ENCODE measurements around the gene LHX8. TPM values are rescaled to one million over a fixed set of nuclear protein-coding genes. Genes with fewer than 3 reads are reported as not detected.

LHX8 gene
- polyA plus RNA-seq, 1 experiment: 0.06 TPM

GRCh38 chr1:75130865-75131564 is 3.2 kb upstream of the LHX8 start:
- peaks cover 66% of the 10 kb centered on the region for H3K27me3 ChIP-seq (ENCODE audit: control insufficient read depth, insufficient read depth, low read length)
- no peaks in the 10 kb centered on the region for H3K36me3 ChIP-seq (ENCODE audit: control insufficient read depth, insufficient read depth, low read length)
- no peak overlapping the region for H3K4me3 ChIP-seq (ENCODE audit: low read depth, low read length)
- POLR2A ChIA-PET: no interaction called here
- TF ChIP-seq, protein P1, sequence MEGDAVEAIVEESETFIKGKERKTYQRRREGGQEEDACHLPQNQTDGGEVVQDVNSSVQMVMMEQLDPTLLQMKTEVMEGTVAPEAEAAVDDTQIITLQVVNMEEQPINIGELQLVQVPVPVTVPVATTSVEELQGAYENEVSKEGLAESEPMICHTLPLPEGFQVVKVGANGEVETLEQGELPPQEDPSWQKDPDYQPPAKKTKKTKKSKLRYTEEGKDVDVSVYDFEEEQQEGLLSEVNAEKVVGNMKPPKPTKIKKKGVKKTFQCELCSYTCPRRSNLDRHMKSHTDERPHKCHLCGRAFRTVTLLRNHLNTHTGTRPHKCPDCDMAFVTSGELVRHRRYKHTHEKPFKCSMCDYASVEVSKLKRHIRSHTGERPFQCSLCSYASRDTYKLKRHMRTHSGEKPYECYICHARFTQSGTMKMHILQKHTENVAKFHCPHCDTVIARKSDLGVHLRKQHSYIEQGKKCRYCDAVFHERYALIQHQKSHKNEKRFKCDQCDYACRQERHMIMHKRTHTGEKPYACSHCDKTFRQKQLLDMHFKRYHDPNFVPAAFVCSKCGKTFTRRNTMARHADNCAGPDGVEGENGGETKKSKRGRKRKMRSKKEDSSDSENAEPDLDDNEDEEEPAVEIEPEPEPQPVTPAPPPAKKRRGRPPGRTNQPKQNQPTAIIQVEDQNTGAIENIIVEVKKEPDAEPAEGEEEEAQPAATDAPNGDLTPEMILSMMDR (IDR thresholded peaks at IDR 0.05; ENCODE audit: insufficient read depth, low read depth, low read length): no peak
- no peak for DNase-seq (ENCODE audit: low read depth)
- CTCF ChIA-PET: interaction anchor here (0.6 to 1.3 kb wide), 2 partner anchors 26 to 220 kb away, joined by 3 read pairs; no protein-coding TSS in a partner anchor

DNA sequence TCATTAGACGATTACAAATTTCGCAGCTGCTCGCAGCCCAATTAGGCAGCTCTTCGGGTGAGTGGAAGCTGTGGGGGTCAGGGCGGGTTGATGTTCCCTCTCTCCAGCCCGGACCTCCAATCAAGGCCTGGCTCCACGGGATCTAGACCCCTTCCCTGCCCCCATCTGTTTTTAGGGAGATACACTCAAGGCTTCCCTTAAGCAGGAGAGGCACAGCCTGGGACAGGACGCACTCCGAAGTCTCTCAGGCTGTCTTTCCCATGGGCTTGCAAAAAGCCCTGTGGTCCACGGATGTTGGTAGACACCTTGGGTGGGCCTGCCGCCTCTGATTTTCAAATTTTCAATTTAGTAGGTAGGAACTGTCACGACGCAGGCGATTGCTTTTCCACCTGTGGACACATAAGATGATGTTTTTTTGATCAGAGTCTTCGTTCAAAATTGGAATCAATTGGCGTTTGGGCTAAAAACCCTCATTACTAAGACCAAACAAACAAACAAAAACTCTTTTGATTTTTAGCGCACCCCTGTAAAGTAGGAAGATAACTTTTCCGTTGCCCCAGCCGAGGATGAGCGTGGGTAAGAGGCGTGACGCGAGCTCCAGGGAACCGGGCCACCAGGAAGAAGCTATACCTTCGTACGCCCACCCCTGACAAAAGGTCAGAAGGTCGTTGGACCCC is 2.5 kb upstream of the LHX8 start:
- Histone ChIP-seq H3K36me3 (ENCODE audit: control insufficient read depth, insufficient read depth, low read length) (no peaks in the 10 kb centered on the region), H3K27me3 (ENCODE audit: control insufficient read depth, insufficient read depth, low read length) (peaks cover 65% of the 10 kb centered on the region), H3K4me3 (ENCODE audit: low read depth, low read length) (no peak overlapping the region)
- TF ChIP-seq, protein P1 (IDR thresholded peaks at IDR 0.05; ENCODE audit: insufficient read depth, low read depth, low read length): no peak
- ChIA-PET POLR2A (no interaction called here), CTCF (no interaction called here)
- no peak for DNase-seq (ENCODE audit: low read depth)

GRCh38 chr1:75132242-75132811 is 1.9 kb upstream of the LHX8 start:
- Histone ChIP-seq H3K27me3 (ENCODE audit: control insufficient read depth, insufficient read depth, low read length) (peaks cover 62% of the 10 kb centered on the region), H3K4me3 (ENCODE audit: low read depth, low read length) (no peak overlapping the region), H3K36me3 (ENCODE audit: control insufficient read depth, insufficient read depth, low read length) (no peaks in the 10 kb centered on the region)
- ChIA-PET POLR2A (no interaction called here), CTCF (no interaction called here)
- DNase-seq (ENCODE audit: low read depth): no peak
- TF ChIP-seq, protein P1 (IDR thresholded peaks at IDR 0.05; ENCODE audit: insufficient read depth, low read depth, low read length): no peak

DNA sequence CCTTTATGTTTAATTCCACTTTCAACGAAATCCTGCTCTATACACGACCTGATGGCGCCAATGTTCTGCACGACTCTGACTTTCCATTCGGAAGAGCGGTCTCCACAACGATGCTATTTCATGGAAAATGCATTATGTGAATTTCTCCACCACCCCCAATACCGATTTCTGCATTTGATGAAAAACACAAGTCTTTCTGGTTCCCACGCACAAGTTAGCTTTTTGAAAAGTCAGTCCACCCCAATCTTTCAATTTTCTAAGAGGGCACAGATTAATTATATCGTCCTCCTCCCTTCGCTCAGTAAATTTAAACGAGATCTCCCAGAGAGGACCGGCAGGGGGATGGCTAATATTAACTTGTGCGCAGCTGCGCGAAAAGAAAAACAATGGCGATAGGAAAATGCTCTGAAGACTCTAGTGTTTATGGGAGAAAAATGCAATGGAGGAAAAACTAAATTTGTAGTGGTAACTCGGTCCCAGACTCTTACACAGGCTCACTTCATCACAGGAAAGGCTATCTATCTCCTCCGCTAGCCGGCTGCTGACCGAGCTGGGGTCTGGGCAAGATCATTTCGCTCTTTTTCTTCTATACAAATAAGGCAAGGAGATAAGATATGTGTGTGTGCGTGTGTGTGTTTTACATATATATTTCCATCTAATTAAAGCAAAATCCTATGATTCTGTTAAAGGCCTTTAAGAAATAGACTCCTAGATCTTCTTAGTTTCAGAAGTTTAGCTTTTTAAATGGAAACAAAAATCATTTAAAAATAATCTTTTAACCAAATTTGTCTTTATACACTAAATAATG is 1.2 kb upstream of the LHX8 start:
- Histone ChIP-seq H3K4me3 (ENCODE audit: low read depth, low read length) (no peak overlapping the region), H3K36me3 (ENCODE audit: control insufficient read depth, insufficient read depth, low read length) (no peaks in the 10 kb centered on the region), H3K27me3 (ENCODE audit: control insufficient read depth, insufficient read depth, low read length) (peaks cover 61% of the 10 kb centered on the region)
- ChIA-PET CTCF (no interaction called here), POLR2A (no interaction called here)
- TF ChIP-seq, protein P1 (IDR thresholded peaks at IDR 0.05; ENCODE audit: insufficient read depth, low read depth, low read length): no peak
- no peak for DNase-seq (ENCODE audit: low read depth)

Measured in BJ (cell line).